ENCODE results near the gene STRN. TPM values are rescaled to one million over a fixed set of nuclear protein-coding genes. Genes with fewer than 3 reads are reported as not detected.

Gene STRN
- total and polyA plus RNA-seq, 9 of the 15 experiments (the other 6 are each of a cell fraction or from before 2014, with no cell fraction given), result 1.3 to 31.2 (median 20.0) TPM

- BruUV-seq (replicated peaks), result no TSS peak
- WGBS (ENCODE audit: insufficient coverage, low coverage, missing lambda C conversion rate), result 2% methylated on average over 6 of the region's 6 CpGs
- no peaks in the 10 kb centered on the region for H3K9me3 ChIP-seq (replicated peaks; ENCODE audit: control insufficient read depth, insufficient read depth, low read depth, low read length)
- no peak for DNase-seq (ENCODE audit: extremely low read depth in 1 of 4, low spot score in 3 of 4)
- POLR2A ChIA-PET, result no interaction called here
- H4K20me1 ChIP-seq (replicated peaks; ENCODE audit: control insufficient read depth, insufficient read depth, low read length), result no peaks in the 10 kb centered on the region
- intact Hi-C loops (cut with micrococcal nuclease), result no loop called here
- H3K27me3 ChIP-seq (ENCODE audit: control insufficient read depth in 2 of 2, insufficient read depth in 2 of 2, low read length in 2 of 2), result peaks cover 18 to 20% of the 10 kb centered on the region in 2 experiments; a peak in 4 of 5 replicates
- H2AFZ ChIP-seq (ENCODE audit: low read depth, low read length), result no peak overlapping the region
- no peaks in the 10 kb centered on the region for H3K36me3 ChIP-seq (ENCODE audit: control insufficient read depth, insufficient read depth, low read length)
- H3K9me1 ChIP-seq (ENCODE audit: control insufficient read depth, insufficient read depth, low read length), result no peaks in the 10 kb centered on the region
- no peak for ATAC-seq
- no peak for FAIRE-seq
- H3K4me1 ChIP-seq (replicated peaks in 1 of 2; ENCODE audit: control insufficient read depth in 2 of 2, insufficient read depth in 2 of 2, low read length in 2 of 2), result peaks cover 0 to 3% of the 10 kb centered on the region in 2 experiments; a peak in 1 of 5 replicates
- H3K4me3 ChIP-seq, result no peak overlapping the region
- CTCF ChIA-PET (ENCODE audit: low intra/inter-chr PET ratio), result interaction anchor here (0.6 kb wide), 1 partner anchor 441 kb away, joined by 3 read pairs; no protein-coding TSS in a partner anchor
- no peak overlapping the region for H3K27ac ChIP-seq (ENCODE audit: extremely low read depth, low read depth, low read length)
- H3K9ac ChIP-seq (ENCODE audit: insufficient read depth in 1 of 2, low read depth in 2 of 2, low read length in 2 of 2), result no peak overlapping the region
- H3K79me2 ChIP-seq (ENCODE audit: control insufficient read depth, insufficient read depth, low read length), result no peaks in the 10 kb centered on the region
- in situ Hi-C loops (cut with MboI), result no loop called here
- H3K4me2 ChIP-seq (ENCODE audit: insufficient read depth, low read length), result no peak overlapping the region
- no peak for TF ChIP-seq NCOA1 (IDR thresholded peaks at IDR 0.05; ENCODE audit: low read depth)
- TF ChIP-seq ZNF3 (CRISPR knock-in tag; IDR thresholded peaks at IDR 0.05), result no peak
- TF ChIP-seq TFE3 (CRISPR knock-in tag; IDR thresholded peaks at IDR 0.05), result no peak
- TF ChIP-seq ZBTB26 (CRISPR knock-in tag; IDR thresholded peaks at IDR 0.05), result no peak
- TF ChIP-seq GTF3C2 (IDR thresholded peaks at IDR 0.05; ENCODE audit: borderline replicate concordance, extremely low read depth, insufficient read length), result no peak
- TF ChIP-seq BRF1 (IDR thresholded peaks at IDR 0.05; ENCODE audit: borderline replicate concordance, extremely low read depth, insufficient read length), result no peak
- TF ChIP-seq ZHX1 (conservative IDR thresholded peaks at IDR 0.05; ENCODE audit: low read length), result no peak
- no peak for TF ChIP-seq SMARCA4 (IDR thresholded peaks at IDR 0.05)
- TF ChIP-seq ZC3H11A (IDR thresholded peaks at IDR 0.05; ENCODE audit: low read depth, low read length), result no peak
- TF ChIP-seq SREBF2 (CRISPR knock-in tag; IDR thresholded peaks at IDR 0.05), result no peak
- TF ChIP-seq RFX1 (IDR thresholded peaks at IDR 0.05), result no peak
- no peak for TF ChIP-seq PREB (CRISPR knock-in tag; IDR thresholded peaks at IDR 0.05)
- TF ChIP-seq XRCC4 (IDR thresholded peaks at IDR 0.05; ENCODE audit: extremely low read depth, insufficient read depth, insufficient read length), result no peak
These were observed 165.2 kb downstream of the STRN start for GRCh38 chr2:36801088-36801487.

Measured in K562 (cell line).